ENCODE data around the gene CAPN10.

Gene CAPN10

DNA sequence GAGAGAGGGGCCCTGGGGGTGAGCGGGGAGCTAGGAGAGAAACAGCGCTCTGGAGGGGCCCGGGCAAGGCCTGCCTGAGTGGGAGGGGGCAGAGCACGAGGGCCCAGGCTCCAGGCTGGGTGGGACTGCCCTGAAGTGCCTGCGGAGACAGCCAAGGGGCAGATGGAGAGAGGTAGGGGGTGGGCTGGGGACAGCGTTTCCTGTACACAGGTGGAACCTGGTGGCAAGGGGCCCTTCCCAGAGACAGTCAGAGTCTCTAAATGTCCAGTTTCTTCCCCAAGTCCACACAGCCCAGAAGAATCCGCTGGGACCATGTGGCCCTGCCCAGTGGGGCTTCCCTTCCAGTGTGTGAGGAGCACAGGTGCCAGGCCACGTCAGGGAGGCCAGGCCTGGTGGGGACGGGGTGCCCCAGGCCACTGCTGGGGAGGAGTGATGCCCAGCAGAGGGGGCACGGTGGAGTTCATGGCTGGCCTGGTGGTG lies 37.0 kb downstream of the CAPN10 start:
- DNase-seq (ENCODE audit: low read depth in 2 of 2): no peak

DNA sequence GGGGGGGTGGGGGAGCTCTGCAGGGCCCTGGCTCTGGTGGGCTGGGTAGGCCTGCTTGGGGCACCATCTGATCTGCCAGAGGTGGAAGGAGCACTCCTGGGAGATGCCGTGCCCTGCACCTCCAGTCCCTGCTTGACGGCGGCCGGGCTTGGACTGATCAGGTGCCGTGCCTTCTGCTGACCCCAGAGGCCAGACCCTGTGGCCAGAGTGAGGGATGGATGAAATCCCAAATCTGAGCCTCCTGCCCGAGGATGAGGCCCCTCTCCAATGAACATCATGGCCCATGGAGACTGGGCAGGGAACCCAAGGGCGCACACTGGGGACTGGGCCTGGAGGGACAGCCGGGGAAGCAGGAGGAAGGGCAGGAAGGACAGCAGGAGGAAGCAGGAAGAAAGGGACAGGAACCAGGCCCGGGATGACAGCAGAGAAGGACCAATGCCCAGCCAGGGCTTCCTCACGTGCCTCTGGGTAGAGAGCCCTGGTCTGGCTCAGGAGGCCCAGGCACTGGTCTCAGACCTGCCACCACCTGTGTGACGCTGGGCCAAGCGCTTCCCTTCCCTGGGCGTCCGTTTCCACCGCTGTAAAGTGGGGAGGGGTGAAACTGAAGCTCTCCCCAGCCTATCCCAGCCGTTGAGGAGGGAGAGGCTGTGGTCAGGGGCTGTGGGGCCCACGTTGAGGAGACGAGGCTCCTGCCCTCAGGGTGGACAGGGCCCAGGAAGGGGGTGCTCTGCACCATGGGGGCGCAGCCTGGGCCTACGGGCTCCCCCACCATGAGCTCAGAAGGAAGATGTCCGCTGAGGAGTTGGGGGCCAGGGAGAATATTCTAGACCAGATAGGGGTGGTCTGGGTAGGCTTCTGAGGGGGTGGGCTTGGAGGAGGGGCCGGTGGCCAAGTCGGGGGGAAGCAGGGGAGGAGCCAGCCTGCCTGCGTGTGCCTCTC lies 37.7 kb downstream of the CAPN10 start:
- no peak for DNase-seq (ENCODE audit: low read depth in 2 of 2)

DNA sequence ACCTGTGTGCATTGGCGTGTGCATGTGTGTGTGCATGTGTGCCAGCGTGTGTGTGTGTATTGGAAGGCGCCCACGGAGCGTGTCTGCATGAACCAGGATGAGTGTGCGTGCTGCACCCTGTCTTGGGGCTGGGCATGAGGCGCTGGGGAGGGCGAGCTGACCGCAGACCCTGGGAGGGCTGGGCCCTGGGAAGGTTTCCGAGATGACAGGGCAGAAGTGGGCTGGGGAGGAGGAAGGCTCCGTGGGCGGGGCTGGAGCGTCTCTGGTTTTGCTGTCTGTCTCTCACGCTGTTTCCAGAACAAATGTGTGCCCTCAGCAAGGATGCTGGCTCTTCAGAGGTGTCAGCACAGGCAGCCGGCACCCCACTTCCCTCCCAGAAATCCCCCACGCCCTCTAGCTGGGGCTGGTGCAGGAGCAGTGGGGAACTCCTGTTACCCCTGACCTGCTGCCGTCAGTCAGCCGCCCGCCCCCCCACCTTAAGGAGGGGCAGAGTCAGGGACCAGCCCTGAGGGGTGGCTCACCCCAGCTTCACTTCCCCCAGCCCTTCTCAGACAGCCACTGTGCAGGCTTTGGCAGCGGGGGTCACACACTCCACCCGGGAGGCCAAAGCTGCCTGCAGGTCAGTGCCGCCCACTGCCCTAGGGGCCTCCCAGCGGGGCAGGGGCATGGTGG lies 38.6 kb downstream of the CAPN10 start, which contains the start of gene GPR35:
GPR35 (plus strand) TSS at position 531 of the 672 bp plus-strand sequence. CDS start 4,473 bp downstream, outside the sequence.
- peak; percentile 76 to 78 for DNase-seq (ENCODE audit: low read depth in 2 of 2)

DNA sequence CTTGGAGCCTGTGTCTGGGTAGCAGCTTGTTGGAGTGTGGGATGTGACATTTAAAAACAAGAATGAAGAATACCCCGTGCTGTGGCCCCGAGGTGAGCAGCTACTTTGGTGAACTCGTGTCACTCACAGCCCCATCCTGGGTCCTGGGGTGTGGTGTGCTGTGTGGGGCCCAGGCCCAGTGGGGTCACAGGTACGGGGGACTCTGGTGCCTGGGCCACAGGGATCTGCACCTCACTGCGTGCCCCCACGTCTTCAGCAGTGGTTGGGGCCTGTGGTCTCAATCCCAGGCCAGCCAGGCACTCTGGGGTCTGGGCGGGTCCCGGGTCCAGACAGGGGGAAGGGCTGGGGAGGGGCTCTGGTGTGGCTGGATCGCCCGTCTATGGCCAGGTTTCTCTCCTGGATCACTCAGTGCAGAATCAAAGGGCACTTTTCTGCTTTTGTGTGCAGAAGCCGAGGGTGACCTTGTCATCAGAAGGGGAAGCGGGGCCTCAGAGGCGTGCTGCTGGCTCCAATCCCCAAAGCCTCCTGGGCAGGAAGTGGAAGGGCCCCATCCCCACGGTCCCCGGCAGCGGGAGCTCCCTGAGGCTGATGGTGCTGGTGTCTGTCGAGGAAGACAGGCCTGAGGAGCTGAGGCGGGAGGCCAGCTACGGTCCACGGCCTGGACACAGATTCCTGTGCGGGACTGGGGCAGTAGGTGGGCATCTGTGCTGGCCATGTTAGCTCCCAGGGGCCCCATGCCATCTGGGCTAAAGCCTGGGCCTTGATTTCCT lies 40.2 kb downstream of the CAPN10 start:
- DNase-seq (ENCODE audit: low read depth in 2 of 2): peak in 1 of 2 donors; percentile 22

DNA sequence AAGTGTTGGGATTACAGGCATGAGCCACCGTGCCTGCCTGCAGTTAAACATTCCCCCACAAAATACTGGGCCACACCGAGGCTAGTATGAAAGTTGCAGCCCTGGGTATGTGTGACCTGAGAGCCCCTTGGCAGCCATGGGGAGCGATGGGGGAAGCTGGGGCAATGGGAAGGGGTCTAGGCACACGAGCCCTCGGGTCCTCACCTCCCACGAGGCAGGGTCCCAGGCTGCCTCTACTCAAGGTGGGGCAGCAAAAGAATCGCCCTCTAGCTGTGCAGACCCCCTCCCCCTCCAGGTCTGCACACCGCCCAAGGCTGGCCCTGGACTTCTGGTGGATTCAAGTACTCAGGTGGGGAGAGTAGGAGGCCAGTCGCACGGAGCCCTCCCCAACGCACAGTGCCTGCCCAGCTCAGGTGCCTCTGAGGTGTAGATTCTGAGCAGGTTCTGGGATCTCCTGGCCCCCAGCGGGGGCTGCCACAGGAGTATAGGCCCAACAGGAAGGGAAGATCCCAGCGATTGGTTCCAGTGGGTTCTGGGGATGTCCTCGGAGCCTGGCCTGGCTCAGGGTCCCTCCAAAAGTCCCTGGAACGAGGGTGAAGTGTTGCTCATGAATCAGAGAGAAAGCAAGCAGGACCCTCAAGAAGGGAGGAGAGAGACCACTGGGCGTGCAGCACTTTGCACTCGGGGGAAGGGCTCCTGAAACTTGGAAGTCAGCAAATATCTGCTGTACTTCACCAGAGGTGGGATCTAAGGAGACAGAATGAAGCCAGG lies 41.4 kb downstream of the CAPN10 start:
- DNase-seq (ENCODE audit: low read depth in 2 of 2): no peak

DNA sequence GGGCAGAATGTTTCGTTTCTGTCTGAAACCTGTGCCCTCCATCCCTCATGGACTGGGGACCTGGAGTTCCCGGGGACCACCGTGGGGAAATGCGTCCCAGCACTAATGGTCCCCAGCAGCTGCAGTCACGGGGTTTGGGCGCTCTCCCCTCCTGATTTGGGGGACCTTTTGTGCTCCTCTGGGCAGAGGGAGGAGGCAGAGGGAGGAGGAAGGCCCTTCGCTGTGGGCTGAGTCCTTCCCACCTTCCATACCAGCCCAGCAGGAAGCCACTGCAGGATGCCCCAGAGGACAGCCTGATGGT lies 41.9 kb downstream of the CAPN10 start:
- DNase-seq (ENCODE audit: low read depth in 2 of 2): no peak

DNA sequence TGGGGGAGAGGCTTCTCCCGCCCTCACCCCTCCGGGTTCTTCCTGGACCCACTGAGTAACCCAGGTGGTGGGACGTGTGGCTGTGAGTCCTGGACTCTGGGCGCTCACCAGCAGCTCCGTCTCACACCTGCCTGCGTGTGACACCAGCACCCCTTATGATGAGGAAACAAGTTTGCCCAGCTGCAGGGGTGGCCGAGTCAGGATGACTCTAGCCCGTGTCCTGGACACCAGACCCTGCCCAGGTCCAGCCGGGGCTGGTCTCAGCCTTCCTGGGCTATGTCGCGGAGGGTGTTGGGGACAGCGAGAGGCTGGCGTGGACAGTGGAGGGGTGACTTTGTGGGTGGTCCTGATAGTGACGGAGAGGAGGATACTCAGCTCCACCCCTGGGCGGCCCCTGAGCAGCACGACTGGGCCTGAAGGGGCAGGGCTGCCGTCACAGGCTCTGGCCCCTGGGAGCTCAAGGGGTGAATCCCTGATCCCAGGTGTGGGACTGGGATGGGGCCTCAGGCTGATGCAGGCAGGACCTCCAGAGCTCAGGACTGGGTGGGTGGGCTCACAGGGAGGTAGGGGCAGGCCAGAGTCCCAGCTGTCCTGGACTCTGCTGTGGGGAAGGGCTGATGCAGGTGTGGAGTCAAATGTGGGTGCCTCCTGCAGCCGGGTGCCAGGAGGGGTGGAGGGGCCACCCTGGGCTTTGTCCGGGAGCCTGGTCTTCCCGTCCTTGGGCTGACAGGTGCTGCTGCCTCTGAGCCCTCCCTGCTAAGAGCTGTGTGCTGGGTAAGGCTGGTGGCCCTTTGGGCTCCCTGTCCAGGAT lies 42.5 kb downstream of the CAPN10 start:
- DNase-seq (ENCODE audit: low read depth in 2 of 2): no peak

DNA sequence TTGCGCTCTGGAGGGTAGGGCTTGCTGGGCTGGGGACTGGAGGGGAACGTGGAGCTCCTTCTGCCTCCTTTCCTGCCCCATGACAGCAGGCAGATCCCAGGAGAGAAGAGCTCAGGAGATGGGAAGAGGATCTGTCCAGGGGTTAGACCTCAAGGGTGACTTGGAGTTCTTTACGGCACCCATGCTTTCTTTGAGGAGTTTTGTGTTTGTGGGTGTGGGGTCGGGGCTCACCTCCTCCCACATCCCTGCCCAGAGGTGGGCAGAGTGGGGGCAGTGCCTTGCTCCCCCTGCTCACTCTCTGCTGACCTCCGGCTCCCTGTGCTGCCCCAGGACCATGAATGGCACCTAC lies 43.1 kb downstream of the CAPN10 start:
- DNase-seq (ENCODE audit: low read depth in 2 of 2): no peak

DNA sequence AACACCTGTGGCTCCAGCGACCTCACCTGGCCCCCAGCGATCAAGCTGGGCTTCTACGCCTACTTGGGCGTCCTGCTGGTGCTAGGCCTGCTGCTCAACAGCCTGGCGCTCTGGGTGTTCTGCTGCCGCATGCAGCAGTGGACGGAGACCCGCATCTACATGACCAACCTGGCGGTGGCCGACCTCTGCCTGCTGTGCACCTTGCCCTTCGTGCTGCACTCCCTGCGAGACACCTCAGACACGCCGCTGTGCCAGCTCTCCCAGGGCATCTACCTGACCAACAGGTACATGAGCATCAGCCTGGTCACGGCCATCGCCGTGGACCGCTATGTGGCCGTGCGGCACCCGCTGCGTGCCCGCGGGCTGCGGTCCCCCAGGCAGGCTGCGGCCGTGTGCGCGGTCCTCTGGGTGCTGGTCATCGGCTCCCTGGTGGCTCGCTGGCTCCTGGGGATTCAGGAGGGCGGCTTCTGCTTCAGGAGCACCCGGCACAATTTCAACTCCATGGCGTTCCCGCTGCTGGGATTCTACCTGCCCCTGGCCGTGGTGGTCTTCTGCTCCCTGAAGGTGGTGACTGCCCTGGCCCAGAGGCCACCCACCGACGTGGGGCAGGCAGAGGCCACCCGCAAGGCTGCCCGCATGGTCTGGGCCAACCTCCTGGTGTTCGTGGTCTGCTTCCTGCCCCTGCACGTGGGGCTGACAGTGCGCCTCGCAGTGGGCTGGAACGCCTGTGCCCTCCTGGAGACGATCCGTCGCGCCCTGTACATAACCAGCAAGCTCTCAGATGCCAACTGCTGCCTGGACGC lies 43.6 kb downstream of the CAPN10 start:
- no peak for DNase-seq (ENCODE audit: low read depth in 2 of 2)

DNA sequence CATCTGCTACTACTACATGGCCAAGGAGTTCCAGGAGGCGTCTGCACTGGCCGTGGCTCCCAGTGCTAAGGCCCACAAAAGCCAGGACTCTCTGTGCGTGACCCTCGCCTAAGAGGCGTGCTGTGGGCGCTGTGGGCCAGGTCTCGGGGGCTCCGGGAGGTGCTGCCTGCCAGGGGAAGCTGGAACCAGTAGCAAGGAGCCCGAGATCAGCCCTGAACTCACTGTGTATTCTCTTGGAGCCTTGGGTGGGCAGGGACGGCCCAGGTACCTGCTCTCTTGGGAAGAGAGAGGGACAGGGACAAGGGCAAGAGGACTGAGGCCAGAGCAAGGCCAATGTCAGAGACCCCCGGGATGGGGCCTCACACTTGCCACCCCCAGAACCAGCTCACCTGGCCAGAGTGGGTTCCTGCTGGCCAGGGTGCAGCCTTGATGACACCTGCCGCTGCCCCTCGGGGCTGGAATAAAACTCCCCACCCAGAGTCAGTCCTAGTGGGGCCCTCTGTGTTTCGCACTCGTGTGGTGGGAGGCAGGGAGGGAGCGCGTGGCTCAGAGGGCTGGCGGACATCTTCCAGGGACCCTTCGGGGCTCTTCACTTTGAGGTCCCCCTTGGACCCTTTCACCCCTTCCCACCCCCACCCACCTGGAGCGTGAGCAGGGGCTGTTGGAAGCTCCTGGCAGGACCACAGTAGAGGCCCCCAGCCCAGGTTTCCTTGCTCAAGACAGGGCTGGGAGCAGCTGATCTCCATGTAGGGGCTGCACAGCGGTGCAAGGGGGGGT lies 44.4 kb downstream of the CAPN10 start:
- DNase-seq (ENCODE audit: low read depth in 2 of 2): no peak

DNA sequence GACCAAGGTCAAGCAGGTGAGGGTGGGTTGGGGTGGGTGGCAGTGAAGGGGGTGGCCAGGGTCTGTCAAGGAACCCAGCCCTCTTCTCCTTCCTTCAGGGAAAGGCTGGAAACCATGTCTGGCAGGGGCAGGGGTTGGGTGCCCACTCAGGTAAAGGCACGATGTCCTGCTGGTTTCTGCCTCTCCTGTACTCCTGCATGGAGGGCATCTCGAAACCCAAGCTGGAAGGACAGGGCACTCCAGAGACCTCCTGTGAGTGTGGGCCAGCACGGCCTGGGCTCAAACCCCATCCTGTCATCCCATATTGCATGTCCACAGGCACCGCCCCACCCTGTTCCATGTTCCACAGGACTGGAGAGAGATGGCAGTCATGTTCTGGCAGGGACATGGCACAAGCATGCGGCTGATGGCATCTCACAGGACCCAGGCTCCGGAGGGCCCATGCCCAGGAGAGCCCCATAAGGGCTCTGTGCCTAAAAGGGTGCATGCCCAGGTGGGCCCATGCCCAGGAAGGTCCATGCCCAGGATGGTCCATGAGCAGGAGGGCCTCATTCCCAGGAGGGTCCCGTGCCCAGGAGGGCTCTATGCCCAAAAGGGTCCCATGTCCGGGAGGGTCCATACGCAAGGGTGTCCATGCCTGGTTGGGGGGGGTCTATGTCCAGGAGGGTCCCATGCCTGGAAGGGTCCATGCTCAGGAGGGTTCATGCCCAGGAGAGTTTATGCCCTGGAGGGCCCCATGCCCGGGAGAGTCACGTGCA lies 45.2 kb downstream of the CAPN10 start:
- DNase-seq (ENCODE audit: low read depth in 2 of 2): no peak

DNA sequence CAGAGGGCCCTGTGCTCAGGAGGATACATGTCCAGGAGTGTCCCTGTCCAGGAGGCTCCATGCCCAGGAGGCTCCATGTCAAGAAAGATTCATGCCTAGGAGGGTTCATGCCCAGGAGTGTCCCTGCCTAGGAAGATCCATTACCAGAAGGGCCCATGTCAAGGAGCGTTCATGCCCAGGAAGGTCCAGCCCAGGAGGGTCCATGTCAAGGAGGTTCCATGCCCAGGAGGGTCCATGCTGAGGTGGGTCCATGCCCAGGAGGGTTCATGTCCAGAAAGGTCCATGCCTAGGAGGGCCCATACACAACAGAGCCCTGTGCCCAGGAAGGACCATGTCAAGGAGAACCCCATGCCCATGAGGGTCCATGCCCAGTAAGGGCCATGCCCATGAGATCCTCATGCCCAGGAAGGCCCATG lies 45.8 kb downstream of the CAPN10 start:
- no peak for DNase-seq (ENCODE audit: low read depth in 2 of 2)

DNA sequence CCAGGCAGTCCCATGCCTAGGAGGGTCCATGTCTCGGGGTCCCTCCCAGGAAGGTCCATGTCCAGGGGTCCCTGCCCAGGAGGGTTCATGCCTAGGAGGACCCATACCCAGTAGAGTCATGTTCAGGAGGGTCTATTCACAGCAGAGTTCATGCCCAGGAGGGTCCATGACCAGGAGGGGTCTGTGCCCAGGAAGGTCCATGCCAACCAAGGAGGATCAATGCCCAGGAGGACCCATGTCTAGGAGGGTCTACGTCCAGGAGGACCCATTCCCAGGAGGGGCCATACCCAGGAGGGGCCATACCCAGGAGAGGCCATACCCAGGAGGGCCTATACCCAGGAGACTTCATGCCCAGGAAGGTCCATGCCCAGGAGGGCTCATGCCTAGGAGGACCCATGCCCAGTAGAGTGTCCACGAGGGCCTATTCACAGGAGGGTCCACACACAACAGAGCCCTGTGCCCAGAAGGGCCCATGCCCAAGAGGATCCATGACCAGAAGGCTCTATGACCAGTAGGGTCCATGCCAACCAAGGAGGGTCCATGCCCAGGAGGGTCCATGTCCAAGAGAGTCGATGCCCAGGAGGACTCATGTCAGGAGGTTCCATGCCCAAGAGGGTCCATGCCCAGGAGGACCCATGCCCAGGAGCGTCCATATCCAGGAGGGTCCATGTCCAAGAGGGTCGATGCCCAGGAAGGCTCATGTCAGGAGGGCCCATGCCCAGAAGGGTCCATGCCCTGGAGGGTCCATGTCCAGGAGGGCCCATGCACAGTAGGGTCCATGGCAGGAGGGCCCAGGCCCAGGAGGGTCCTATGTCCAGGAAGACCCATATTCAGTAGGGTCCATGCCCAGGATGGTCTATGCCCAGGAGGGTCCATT lies 48.8 kb downstream of the CAPN10 start:
- no peak for DNase-seq (ENCODE audit: low read depth in 2 of 2)

DNA sequence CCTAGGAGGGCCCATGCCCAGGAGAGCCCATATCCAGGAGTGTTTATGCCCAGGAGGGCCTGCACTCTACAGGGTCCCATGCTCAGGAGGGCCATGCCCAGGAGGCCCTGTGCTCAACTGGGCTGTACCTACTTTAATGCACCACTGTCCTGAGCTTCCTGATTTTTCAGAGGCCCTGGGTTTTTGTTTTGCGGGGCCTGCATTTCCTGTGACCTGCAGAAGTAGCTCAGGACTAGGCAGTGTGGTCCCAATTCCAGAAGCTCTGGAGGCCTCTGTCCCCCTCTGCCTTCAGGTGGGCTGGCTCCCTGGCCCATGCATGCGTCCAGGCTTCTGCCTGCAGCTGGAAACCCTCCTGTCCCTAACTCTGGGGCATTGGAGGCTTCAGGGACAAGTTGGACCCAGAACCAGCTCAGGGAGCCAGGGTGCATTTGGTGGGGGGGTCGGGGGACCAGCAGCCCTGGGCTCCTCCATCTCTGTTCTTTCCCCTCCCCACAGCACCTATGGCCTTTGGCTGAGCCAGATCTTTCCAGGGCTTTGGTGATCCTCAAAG lies 49.5 kb downstream of the CAPN10 start:
- no peak for DNase-seq (ENCODE audit: low read depth in 2 of 2)

DNA sequence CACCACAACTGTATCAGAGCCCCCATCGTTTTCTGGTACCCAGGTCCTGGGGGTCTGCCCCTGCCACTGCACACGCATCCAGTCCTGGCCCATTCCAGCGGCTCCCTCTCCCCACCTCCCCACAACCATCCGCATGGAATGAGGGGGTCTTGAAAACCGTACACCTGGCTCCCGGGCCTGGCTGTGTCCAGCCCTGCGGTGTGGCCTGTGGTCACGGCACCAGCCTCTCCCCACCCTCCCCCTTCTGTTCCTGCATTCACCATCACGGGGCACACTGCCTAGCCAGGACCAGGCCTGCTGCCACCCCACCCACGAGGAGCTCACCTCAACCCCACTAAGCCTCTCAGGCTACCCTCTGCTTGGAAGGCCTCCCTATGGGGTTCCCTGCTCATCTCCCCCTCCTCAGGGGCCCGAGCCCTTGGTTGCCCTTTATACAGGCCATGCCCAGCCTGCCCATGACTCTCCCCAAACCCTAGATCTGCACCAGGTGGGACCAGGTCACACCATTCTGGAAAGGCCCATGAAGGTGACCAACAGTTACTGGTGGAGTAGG lies 50.1 kb downstream of the CAPN10 start:
- no peak for DNase-seq (ENCODE audit: low read depth in 2 of 2)

DNA sequence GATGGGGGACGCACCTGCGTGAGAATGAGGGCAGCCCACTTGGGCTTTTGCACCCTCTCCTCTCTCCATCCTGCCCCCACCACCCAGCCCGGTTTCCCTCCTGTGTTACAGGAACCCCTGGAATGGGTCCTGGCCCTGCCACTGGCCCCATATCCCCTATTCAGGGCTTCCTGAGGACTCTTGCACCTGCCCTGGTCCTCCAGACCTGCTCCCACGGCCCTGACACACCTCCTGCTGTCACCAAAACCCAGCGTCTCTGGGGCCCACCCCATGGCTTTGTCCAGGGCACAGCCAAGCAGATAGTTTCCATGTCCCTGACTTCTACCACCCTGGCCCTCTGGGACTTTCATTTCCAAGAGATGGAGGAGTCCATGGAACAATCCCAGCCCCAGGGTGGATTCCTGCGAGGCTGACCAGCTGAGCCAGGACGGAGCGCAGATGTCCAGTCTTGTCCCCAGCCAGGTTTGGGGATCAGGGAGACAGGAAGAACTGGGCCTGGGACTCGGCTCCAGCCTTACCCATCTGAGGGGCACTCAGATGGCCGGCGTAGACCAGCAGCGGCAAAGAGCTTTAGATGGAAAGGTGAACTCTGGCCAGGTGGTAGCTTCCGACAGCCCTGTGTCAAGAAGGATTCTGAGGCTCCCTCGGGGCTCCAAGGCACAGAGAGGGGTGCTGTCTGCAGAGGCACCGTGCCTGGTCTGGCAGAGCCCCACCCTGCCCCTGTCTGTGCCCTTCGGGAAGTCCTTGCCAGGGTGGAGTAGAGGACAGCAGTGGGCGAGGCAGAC lies 50.8 kb downstream of the CAPN10 start:
- no peak for DNase-seq (ENCODE audit: low read depth in 2 of 2)
